Non-pigmented ciliary epithelial cell (primary cell): ENCODE results near the gene HSD17B10.
A peak's percentile ranks its signal among the peaks of the same experiment; 100 is the strongest.
"Not testable (repeated sequence)": the region's sequence is repeated elsewhere in the genome, so short reads cannot be mapped to it uniquely, and the experiment has no call there.

Experiments
- DNase-seq: peaks from one replicate; pipeline ENCODE4 v3.0.0-alpha.2; 2010; ENCODE audit warnings: low read depth

Gene HSD17B10

DNA sequence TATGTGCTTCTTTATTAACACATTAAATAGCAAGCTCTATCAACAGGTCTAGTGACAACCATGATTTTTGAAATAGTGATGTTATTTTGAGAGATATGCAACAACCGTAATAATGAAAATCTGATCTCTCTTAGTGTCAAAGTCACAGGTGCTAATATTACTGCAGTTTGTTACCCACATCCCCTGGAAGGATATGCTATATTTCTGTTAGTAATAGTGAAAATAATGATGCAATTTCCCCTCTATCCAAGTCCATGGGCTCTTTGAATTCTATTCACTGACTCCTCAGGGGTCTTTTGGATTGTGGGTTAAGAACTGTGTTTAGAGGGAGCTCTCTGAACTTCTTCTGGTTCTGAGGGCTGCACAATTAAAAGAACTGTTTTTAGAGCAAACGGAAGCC lies 3.0 kb upstream of the HSD17B10 start:
- no peak for DNase-seq

DNA sequence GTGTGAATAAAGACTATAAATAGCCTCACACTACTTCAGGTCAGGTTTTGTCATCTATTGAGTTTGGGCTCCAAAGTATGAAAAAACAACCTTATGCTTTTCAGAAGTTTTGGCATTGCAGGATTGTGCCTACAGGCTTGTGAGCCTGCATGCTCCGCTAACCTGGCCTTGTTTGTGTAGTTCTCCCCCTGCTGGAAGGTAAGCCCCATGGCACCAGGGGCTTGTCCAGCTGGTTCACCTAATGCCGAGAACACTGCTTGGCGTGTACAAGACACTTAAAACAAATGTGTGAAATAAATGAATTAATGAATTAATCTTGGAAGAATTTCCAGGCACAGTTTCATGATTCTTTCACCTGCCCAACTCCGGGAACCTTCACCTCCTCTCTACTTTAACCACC lies 1.8 kb upstream of the HSD17B10 start:
- no peak for DNase-seq

DNA sequence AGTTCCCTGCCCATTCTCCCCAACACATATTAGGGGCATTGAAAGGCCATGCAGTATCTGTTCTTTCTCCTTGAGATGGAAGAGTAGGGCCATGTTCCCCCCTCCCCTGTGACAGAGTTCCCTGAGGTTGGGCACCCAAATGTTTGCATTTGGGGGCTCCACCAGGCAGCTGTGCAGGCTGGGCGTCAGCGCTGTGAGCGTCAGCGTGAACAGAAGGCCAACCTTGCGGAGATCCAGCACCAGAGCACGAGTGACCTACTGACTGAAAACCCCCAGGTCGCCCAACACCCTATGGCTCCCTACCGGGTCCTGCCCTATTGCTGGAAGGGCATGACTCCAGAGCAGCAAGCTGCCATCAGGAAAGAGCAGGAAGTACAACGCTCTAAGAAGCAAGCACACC lies 3.9 kb downstream of the HSD17B10 start:
- no peak for DNase-seq

DNA sequence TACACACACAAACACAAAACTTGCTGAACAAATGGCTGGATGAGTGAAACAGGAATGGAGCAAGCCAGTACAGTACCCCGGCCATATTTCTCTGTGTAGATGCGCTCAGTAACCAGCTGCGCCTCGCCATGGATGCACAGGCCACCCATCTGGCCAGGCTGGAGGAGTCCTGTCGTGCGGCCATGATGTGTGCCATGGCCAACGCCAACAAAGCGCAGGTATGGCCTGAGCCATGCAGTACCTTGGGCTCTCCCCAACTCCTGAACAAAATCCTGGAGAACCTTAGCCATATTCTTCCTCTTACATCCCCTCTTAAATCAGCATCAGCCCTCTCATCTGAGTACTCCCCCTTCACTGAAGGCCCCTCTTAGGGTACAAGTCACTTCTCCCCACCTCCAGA lies 4.4 kb downstream of the HSD17B10 start:
- no peak for DNase-seq

DNA sequence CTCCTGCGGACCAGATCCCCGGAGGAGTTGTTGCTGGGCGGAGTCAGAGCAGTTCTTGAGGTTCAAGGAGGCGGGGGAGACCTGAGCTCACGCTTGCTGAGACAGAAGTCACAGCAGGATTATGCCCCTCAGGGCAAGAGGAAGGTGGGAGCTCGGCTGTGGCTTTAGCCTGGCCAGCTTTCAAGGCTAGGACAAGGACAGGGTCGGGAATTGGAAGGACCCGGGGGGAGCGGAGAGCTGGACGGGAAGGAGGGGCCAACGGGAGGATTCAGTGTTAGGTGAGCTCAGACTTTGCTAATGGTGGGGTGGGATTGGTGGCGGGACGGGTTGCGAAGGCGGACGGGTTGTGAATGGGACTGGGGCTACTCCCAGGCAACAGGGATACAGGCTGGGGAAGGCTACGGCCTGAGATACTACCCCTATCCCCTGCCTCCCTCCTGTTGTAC lies 11.3 kb downstream of the HSD17B10 start, which contains the start of gene RIBC1:
TSS of gene RIBC1 (plus strand) at position 13 of the 446 bp plus-strand sequence. CDS start 3,404 bp downstream, outside the sequence.
- no peak for DNase-seq

DNA sequence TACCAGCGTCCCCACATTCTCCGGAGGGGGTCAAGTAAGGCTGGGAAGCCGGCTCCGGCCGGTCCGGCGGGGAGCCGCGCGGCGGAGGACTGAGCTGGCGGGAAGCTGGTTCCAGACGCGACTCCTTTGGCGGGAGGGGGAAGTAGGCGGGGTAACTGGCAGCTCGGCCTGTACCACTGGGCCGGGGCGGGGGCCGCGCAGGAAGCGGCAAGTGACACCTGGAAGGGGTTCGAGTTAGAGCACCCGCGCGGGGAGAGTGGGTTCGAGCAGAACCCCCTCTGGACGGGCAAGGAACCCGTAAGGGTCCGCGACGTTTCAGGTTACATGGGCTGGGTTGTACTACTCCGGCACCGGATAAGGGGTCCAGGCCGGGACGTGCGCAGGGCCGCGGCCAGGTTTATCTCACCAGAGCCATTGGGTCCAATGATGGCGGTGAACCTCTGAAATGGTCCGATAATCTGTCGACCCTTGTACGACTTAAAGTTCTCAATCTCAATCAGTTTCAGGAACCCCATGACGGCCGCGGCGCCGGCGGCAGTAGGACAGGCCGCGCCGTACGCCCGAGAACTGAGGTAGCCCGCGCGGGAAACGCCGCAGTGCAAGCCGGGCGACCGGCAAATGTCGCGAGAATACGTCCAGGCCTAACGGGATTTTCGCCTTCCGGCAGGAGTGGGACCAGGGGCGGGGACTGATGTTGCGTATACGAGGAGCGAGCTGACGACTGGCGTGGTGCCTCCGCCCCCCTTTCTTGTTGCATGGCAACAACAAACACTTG lies 11.9 kb downstream of the HSD17B10 start, which contains the start of gene SMC1A:
TSS of gene SMC1A (minus strand) at position 569 of the 775 bp plus-strand sequence. CDS start at position 515, 54 bp downstream.
- peak; percentile 84 for DNase-seq

DNA sequence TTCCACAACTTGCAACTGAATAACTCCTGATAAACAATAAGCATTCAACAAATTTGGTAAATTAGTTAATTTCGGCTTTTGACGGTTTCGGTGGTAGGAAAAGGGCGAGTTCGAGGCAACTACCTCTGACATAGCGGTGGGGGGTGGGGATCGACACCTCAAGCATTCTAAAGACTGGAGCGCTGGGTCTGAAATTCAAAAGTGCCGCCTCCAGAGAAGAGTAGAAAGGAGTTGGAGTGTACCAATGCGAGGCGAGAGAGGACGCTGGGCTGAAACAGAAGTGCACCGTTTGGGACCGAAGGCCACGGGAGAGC lies 12.4 kb downstream of the HSD17B10 start:
- DNase-seq, result no peak

DNA sequence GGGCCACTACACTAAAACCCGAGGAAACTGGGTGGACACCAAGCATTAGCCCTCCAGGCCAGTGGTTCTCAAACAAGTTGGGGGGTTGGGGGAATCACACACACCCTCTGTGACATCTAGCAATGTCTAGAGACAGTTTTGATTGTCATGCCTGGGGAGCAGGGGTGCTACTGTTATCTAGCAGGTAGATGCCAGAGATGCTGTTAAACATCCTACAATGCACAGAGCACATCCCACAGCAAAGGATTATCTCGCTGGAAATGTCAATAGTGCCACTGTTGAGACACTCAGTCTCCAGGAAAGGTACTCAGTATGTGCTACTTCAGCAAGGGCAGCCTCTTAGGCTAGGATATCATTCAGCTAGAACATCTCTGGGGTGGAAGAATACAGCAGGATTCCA lies 13.0 kb downstream of the HSD17B10 start:
- DNase-seq, result no peak

DNA sequence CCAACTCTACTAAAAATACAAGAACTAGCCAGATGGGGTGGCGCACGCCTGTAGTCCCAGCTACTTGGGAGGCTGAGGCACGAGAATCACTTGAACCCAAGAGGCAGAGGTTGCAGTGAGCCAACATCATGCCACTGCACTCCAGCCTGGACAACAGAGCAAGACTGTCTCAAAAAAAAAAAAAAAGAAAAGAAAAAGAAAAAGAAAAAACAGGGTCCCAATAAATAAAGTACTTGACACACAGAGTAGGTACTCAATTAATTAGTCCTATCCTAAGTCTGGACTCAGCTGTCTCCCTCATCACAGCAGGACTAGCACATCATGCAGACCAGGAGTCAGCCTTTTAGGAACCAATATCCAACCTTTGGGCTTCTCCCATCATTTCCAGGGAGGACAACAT lies 13.8 kb downstream of the HSD17B10 start:
- not testable (repeated sequence) for DNase-seq

DNA sequence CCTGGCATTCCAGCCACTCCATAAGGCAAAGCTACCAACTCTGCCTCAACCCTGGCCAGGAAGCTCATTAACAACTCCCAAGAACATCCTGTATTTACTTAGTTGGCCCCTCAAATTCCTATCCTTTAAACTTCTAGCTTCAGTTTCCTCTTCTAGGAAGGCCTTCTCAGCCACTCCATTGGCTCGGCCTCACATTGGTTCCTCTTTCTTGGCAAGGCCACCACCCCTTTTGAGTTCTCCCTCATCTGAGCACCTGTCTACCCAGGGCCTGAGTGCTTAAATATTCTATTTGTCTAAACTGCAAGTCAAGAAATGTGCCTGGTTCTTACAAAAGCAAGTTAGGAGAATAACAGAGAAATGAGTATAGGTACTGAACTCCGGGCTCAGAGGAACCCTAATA lies 21.7 kb downstream of the HSD17B10 start:
- DNase-seq, result no peak

DNA sequence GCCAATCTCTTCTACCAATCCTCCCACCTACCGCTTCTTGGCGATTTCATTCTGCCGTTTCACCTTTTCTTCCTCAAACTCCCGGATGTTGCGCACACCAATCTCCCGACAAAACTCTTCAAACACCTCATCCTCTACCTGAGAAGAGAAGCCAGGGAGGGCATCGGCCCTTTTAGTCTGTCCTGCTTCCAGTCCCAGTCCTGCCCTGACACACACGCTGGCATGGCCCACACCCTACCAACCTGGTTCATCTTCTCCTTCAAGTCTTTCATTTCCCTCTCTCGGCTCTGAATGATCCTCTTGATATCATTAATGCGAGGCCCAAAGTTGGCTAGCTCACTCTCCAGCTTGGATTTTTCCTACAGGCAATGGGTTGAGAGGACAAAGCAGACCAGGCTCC lies 30.6 kb downstream of the HSD17B10 start:
- DNase-seq, result no peak

DNA sequence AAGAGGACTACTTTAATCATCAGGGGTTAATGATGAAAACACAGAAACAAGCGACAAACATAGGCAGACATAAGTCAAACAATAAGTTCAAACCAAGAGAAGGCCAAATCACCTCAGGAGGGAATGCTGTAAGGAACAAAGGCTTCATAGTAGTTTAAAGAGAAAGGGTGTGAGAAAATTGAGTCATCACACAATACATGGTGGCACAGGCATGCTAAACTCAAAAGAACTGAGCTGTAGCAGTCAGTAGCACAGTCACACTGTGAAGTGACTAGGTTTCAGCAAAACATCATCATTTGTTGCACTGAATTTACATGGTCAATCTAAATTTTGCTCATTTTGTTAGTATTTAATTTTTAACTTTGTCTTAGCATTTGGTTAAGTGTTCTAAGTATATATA lies 36.0 kb downstream of the HSD17B10 start:
- DNase-seq, result no peak

DNA sequence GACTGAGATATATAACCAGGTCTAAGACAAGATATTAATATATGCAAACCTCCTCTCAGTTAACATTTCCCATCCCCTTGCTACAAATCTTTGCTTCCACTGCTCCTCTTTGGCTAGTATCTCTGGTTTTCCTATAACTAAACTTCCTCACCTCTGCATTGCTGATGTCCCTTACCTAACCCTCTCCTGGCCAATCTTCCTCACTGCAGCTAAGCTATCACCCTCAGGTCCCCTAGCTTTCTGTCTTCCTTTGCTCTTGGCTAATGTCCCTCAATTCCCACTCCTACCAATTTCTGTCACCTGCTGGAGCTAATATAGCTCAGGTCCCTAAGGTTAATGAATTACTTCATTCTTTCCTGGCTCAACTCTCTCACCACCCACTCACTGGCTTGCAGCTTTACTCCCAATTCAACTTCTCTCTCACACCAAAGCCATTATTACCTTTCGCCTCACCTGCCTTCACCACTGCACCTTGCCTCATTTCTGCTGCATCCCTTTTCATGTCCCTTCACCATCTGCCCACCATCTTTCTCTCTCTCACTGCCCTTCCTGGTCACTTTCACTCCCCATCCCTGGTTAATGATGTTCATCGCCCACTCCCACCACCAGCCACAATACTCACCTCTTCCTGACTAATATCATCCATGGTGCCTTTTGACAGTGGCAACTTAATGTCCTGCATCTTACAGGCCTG lies 38.4 kb downstream of the HSD17B10 start:
- no peak for DNase-seq

DNA sequence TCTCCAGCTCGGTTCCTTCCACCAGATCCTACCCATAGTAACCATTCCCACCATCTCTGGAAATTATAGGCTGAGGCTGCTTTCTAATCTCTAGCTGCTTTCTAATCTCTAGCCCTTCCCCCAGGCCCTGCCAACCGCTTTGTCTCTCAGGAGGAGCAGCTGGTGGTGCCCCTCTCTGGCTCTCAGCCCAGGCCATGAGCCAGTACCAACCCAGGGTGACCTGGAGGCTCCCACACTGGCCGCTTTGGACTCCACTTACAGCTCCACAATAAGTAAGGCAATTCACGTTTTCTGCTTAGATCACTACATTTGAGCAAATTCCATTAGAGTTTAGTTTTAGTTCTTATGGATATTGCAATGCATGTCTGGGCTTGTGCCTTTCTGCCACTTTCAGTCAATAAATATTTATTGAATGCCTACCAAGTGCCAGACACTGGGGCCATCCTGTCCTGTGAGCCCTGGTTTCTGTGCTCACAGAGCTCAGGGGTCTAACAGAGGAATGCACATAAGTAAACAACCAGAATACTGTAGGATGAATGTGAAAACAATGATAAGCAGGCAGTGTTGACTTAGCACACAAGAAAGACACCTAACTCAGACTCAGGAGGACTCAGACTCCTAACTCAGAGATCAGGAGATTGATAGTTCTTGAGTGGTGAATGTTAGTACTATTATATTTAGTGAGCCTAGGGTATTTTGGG lies 50.6 kb downstream of the HSD17B10 start:
- no peak for DNase-seq
